H4 (cell line): ENCODE results near the gene MRPS2. TPM values are rescaled to one million over a fixed set of nuclear protein-coding genes. Genes with fewer than 3 reads are reported as not detected.

Experiments
- total RNA-seq: library from RNA; depleted of rRNA; stranded (reverse); fragments of >200 nt; shearing (Covaris generic); gene quantifications from 2 replicates; pipeline ENCODE4 v1.2.3, GENCODE V29; 2014; rRNA removed

The MRPS2 gene
- total RNA-seq, 1 experiment from 2014 or later = 34.6 TPM

Other genes starting within 250 kb of the MRPS2 start
- 9.2 and 10.3 TPM in 2 replicates for gene PPP1R26, start 20.9 kb upstream of the MRPS2 start, total RNA-seq
- gene LCN1, start 20.8 kb downstream of the MRPS2 start, total RNA-seq = not detected in 2 replicates
- not detected in 2 replicates for gene OBP2A, start 45.4 kb downstream of the MRPS2 start, total RNA-seq
- 2.6 TPM in 1 of 2 replicates, not detected in the other for gene PAEP, start 61.1 kb downstream of the MRPS2 start, total RNA-seq
- not detected in 2 replicates for gene GLT6D1, start 138.9 kb downstream of the MRPS2 start, total RNA-seq
- not detected in 2 replicates for gene LCN9, start 162.6 kb downstream of the MRPS2 start, total RNA-seq
- not detected in 2 replicates for gene SOHLH1, start 198.8 kb downstream of the MRPS2 start, total RNA-seq
- gene KCNT1, start 201.5 kb downstream of the MRPS2 start, total RNA-seq = not detected in 2 replicates